Fibroblast of the aortic adventitia (primary cell): ENCODE results near the gene KPRP. TPM values are rescaled to one million over a fixed set of nuclear protein-coding genes. Genes with fewer than 3 reads are reported as not detected.

Source experiments
- DNase-seq: peaks from one replicate; pipeline ENCODE4 v3.0.0-alpha.2; 2010; ENCODE audit warnings: low read depth
- H3K4me3 ChIP-seq: 2 replicates; pipeline ENCODE4 v1.5.1; 2011; ENCODE audit warnings: low read depth, mild to moderate bottlenecking, control low read depth, low read length, moderate library complexity
- CTCF ChIP-seq: IDR thresholded peaks from 2 replicates; pipeline ENCODE4 v1.5.1; 2011; ENCODE audit warnings: mild to moderate bottlenecking, low read length, control low read depth, inconsistent platforms; ENCODE audit not compliant: insufficient read depth
- total RNA-seq: library from RNA; depleted of rRNA; stranded (reverse); fragments of >200 nt; gene quantifications from 2 replicates; pipeline ENCODE4 v1.2.3, GENCODE V29; 2012; ENCODE audit warnings: low replicate concordance

KPRP gene
- total RNA-seq, 1 donor: not detected

DNA sequence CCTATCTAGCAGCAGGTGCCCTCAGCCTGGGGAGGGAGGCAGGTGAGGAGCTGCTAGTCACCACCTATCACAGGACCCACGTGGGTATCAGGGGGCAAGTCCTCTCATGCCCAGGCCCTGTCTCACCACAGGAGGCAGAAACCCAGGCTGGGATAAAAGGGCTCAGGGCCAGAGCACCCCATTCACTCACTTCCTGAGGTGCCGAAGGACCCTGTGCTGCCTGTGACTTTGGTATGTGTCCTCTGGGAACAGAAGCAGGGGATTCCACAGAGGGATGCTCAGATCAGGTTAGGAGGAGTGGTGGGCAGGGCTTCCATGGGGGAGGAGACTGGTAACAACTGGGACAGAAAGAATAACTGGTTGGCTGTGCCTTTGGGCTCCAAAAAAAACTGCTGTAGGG lies 28.3 kb downstream of the KPRP start, which contains the start of gene LCE1E:
Gene LCE1E (plus strand): TSS at position 181 of the 400 bp plus-strand sequence. CDS start 1,043 bp downstream, outside the sequence.
- no peak within 1 kb of the TSS for H3K4me3 ChIP-seq
- no peak for TF ChIP-seq CTCF
- DNase-seq: no peak

- DNase-seq: no peak
These were observed 37.9 kb downstream of the KPRP start for GRCh38 chr1:152795686-152796085.

DNA sequence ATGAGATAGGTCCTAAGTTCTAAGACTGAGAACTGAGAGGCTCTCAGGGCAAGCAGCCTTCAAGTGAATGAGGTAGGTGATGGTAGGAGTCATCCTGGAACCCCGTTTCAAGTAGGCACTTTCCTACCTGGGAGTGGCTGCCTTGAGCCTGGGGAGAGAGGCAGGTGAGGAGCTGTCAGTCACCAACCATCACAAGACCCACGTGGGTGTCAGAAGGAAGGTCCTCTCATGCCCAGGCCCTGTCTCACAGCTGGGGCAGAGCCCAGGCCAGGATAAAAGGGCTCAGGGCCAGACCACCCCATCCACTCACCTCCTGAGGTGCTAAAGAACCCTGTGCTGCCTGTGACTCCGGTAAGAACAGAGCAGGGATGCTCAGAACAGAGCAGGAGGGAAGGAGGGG lies 38.6 kb downstream of the KPRP start, which contains the start of gene LCE1D:
Gene LCE1D (plus strand): TSS at position 301 of the 400 bp plus-strand sequence. CDS start 1,074 bp downstream, outside the sequence.
- no peak for TF ChIP-seq CTCF
- no peak within 1 kb of the TSS for H3K4me3 ChIP-seq
- no peak for DNase-seq

More at GRCh38 chr1:152795686-152796085, 37.9 kb downstream of the KPRP start:
- H3K4me3 ChIP-seq: no peak overlapping the region
- no peak for TF ChIP-seq CTCF

GRCh38 chr1:152801333-152801732 lies 43.5 kb downstream of the KPRP start:
- TF ChIP-seq CTCF: no peak
- no peak overlapping the region for H3K4me3 ChIP-seq
- DNase-seq: no peak

DNA sequence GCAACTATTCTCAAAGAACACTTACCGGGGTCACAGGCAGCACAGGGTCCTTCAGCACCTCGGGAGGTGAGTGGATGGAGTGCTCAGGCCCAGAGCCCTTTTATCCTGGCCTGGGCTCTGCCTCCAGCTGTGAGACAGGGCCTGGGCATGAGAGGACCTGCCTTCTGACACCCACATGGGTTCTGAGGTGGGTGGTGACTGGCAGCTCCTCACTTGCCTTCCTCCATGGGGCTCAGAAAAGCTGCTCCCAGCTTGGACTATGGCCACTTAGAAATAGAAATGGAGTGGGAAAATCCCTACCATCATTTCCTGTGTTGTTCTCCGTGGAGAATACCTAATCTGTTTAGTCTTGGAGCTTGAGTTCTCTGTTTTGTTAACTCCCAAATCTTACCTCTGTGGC lies 48.8 kb downstream of the KPRP start, which contains the start of gene LCE1C:
Gene LCE1C (minus strand): TSS at position 76 of the 400 bp plus-strand sequence. CDS start 1,173 bp downstream, outside the sequence.
- DNase-seq: no peak
- TF ChIP-seq CTCF: no peak
- no peak within 1 kb of the TSS for H3K4me3 ChIP-seq

- TF ChIP-seq CTCF: no peak
- DNase-seq: no peak
- no peak overlapping the region for H3K4me3 ChIP-seq
These were observed 53.2 kb downstream of the KPRP start for GRCh38 chr1:152811050-152811449.

Other genes starting within 250 kb of the KPRP start
- not detected in 2 replicates for gene LCE5A, start 247.2 kb upstream of the KPRP start, total RNA-seq
- gene CRCT1, start 243.5 kb upstream of the KPRP start, total RNA-seq: not detected in 2 replicates
- gene LCE3E, start 191.2 kb upstream of the KPRP start, total RNA-seq: not detected in 2 replicates
- gene LCE3D, start 177.5 kb upstream of the KPRP start, total RNA-seq: not detected in 2 replicates
- not detected in 2 replicates for gene LCE3C, start 157.8 kb upstream of the KPRP start, total RNA-seq
- gene LCE3B, start 144.2 kb upstream of the KPRP start, total RNA-seq: not detected in 2 replicates
- gene LCE3A, start 134.9 kb upstream of the KPRP start, total RNA-seq: not detected in 2 replicates
- not detected in 2 replicates for gene LCE2D, start 94.6 kb upstream of the KPRP start, total RNA-seq
- gene LCE2C, start 82.7 kb upstream of the KPRP start, total RNA-seq: not detected in 2 replicates
- not detected in 2 replicates for gene LCE2B, start 71.9 kb upstream of the KPRP start, total RNA-seq
- gene LCE2A, start 59.7 kb upstream of the KPRP start, total RNA-seq: not detected in 2 replicates
- gene LCE4A, start 49.9 kb upstream of the KPRP start, total RNA-seq: not detected in 2 replicates
- gene LCE1F, start 17.1 kb downstream of the KPRP start, total RNA-seq: not detected in 2 replicates
- gene LCE1E, start 28.2 kb downstream of the KPRP start, total RNA-seq: not detected in 2 replicates
- gene LCE1D, start 38.7 kb downstream of the KPRP start, total RNA-seq: not detected in 2 replicates
- not detected in 2 replicates for gene LCE1C, start 48.6 kb downstream of the KPRP start, total RNA-seq
- gene LCE1B, start 53.9 kb downstream of the KPRP start, total RNA-seq: not detected in 2 replicates
- not detected in 2 replicates for gene LCE1A, start 69.4 kb downstream of the KPRP start, total RNA-seq
- gene LCE6A, start 84.8 kb downstream of the KPRP start, total RNA-seq: not detected in 2 replicates
- gene LCE7A, start 102.0 kb downstream of the KPRP start, total RNA-seq: not detected in 2 replicates
- gene SMCP, start 120.3 kb downstream of the KPRP start, total RNA-seq: not detected in 2 replicates
- gene IVL, start 150.5 kb downstream of the KPRP start, total RNA-seq: not detected in 2 replicates
- gene SPRR5, start 189.2 kb downstream of the KPRP start, total RNA-seq: not detected in 2 replicates
- not detected in 2 replicates for gene SPRR4, start 212.6 kb downstream of the KPRP start, total RNA-seq
- not detected in 2 replicates for gene SPRR1A, start 226.1 kb downstream of the KPRP start, total RNA-seq
- gene SPRR3, start 243.7 kb downstream of the KPRP start, total RNA-seq: not detected in 2 replicates